Measurements from ENCODE around the gene MSH5. TPM values are rescaled to one million over a fixed set of nuclear protein-coding genes. Genes with fewer than 3 reads are reported as not detected.
"Not testable (repeated sequence)": the region's sequence is repeated elsewhere in the genome, so short reads cannot be mapped to it uniquely, and the experiment has no call there.

MSH5 gene
- total and polyA plus RNA-seq, 9 donors, result 4.8 to 19.1 (median 9.1) TPM

- DNase-seq, result peak; percentile 88 to 93 (median 91)
- Histone ChIP-seq H3K4me3 (peak within 1 kb of the TSS; percentile 67), H3K9me3 (no peaks in the 10 kb centered on the region), H3K27me3 (no peaks in the 10 kb centered on the region), H3K27ac (peak within 1 kb of the TSS; percentile 93 to 96), H3K4me1 (ENCODE audit: insufficient read depth) (peaks cover 6% of the 10 kb centered on the region), H3K36me3 (no peaks in the 10 kb centered on the region)
- TF ChIP-seq, protein P1, sequence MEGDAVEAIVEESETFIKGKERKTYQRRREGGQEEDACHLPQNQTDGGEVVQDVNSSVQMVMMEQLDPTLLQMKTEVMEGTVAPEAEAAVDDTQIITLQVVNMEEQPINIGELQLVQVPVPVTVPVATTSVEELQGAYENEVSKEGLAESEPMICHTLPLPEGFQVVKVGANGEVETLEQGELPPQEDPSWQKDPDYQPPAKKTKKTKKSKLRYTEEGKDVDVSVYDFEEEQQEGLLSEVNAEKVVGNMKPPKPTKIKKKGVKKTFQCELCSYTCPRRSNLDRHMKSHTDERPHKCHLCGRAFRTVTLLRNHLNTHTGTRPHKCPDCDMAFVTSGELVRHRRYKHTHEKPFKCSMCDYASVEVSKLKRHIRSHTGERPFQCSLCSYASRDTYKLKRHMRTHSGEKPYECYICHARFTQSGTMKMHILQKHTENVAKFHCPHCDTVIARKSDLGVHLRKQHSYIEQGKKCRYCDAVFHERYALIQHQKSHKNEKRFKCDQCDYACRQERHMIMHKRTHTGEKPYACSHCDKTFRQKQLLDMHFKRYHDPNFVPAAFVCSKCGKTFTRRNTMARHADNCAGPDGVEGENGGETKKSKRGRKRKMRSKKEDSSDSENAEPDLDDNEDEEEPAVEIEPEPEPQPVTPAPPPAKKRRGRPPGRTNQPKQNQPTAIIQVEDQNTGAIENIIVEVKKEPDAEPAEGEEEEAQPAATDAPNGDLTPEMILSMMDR (IDR thresholded peaks at IDR 0.05), result peak; percentile 77 to 99 (median 99)
- TF ChIP-seq EP300 (IDR thresholded peaks at IDR 0.05) (no peak), POLR2A (IDR thresholded peaks at IDR 0.05) (peak; percentile 70)
- WGBS, 3 donors, result 0 to 2% (median 1%) methylated on average over 30 to 75 of the region's 75 CpGs
- intact Hi-C loops (cut with DNase I), result loop anchor here in 2 of 4 donors (5.0 to 10.0 kb wide), 2 partner anchors 37 to 61 kb away; partner anchors contain the start of gene CLIC1 (in 1 of the 2)
Measured at GRCh38 chr6:31795616-31796298, 56.0 kb downstream of the MSH5 start, which contains the start of gene VARS1. Gene VARS1 (minus strand): TSS chr6:31795752. CDS start chr6:31795217, 535 bp downstream.

DNA sequence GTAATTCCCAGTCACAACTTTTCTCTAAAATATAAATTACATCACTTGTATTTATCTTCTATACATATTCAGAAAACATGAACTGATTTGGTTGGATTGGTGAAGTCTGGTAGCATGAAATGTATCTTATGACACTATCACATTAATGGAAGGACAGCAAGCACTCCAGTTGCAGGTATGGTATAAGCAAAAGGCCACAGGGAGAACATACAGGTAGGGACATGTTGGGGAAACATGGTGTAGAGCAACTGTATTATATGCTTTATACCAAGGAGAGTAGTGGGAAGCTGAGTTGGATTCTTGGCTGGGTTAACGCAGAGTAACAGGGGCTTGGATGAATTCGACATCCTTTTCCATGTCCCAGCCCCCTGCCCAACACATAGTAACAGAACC lies 57.2 kb downstream of the MSH5 start:
- 69 to 78% (median 74%) methylated on average over 2 of the region's 2 CpGs for WGBS, 3 donors
- intact Hi-C loops (cut with DNase I), result loop anchor here in 2 of 4 donors (5.0 to 10.0 kb wide), 2 partner anchors 35 to 62 kb away; partner anchors contain the start of gene CLIC1 (in 1 of the 2)
- DNase-seq, result no peak
- no peak overlapping the region for H3K27ac ChIP-seq
- no peaks in the 10 kb centered on the region for H3K27me3 ChIP-seq
- no peaks in the 10 kb centered on the region for H3K9me3 ChIP-seq
- no peaks in the 10 kb centered on the region for H3K36me3 ChIP-seq
- TF ChIP-seq EP300 (IDR thresholded peaks at IDR 0.05) (no peak), POLR2A (IDR thresholded peaks at IDR 0.05) (no peak)
- TF ChIP-seq, protein P1 (IDR thresholded peaks at IDR 0.05), result no peak
- peaks cover 6% of the 10 kb centered on the region for H3K4me1 ChIP-seq (ENCODE audit: insufficient read depth)
- no peak overlapping the region for H3K4me3 ChIP-seq

DNA sequence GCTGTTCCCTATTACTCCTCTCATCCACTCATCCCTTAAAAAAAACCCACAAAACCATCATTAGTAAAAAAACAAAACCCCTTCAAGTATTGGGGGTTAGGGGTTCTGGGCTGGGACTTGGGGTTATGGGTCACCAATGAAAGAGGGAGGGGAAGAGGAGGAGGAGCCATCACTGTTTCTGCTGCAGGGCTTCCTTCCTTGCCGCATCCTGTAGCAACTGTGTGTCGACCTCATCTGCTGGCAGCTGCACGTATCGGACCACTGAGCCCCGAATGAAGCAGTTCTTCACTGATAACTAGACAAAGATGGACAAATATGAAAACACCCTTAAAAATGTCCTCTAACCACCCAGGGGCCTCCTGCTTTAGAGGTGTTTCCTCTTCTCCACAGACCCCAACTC lies 57.8 kb downstream of the MSH5 start:
- Histone ChIP-seq H3K4me3 (no peak overlapping the region), H3K4me1 (ENCODE audit: insufficient read depth) (peaks cover 6% of the 10 kb centered on the region), H3K36me3 (no peaks in the 10 kb centered on the region), H3K27ac (no peak overlapping the region), H3K9me3 (no peaks in the 10 kb centered on the region), H3K27me3 (no peaks in the 10 kb centered on the region)
- intact Hi-C loops (cut with DNase I), result loop anchor here in 2 of 4 donors (5.0 to 10.0 kb wide), 2 partner anchors 35 to 63 kb away; partner anchors contain the start of gene CLIC1 (in 1 of the 2)
- TF ChIP-seq EP300 (IDR thresholded peaks at IDR 0.05) (no peak), POLR2A (IDR thresholded peaks at IDR 0.05) (no peak)
- TF ChIP-seq, protein P1 (IDR thresholded peaks at IDR 0.05), result no peak
- no peak for DNase-seq
- 52 to 56% (median 56%) methylated on average over 5 of the region's 5 CpGs for WGBS, 3 donors

GRCh38 chr6:31799781-31800180 lies 60.0 kb downstream of the MSH5 start:
- Histone ChIP-seq H3K4me1 (ENCODE audit: insufficient read depth) (peaks cover 1% of the 10 kb centered on the region), H3K27me3 (no peaks in the 10 kb centered on the region), H3K4me3 (no peak overlapping the region), H3K27ac (no peak overlapping the region), H3K36me3 (no peaks in the 10 kb centered on the region), H3K9me3 (no peaks in the 10 kb centered on the region)
- no peak for DNase-seq
- 70 to 75% (median 72%) methylated on average over 12 of the region's 12 CpGs for WGBS, 3 donors
- TF ChIP-seq, protein P1 (IDR thresholded peaks at IDR 0.05), result no peak
- TF ChIP-seq POLR2A (IDR thresholded peaks at IDR 0.05), result no peak
- no peak for TF ChIP-seq EP300 (IDR thresholded peaks at IDR 0.05)
- intact Hi-C loops (cut with DNase I), result loop anchor here in 2 of 4 donors (5.0 to 10.0 kb wide), 2 partner anchors 33 to 65 kb away; partner anchors contain the start of gene CLIC1 (in 1 of the 2)

- H3K4me1 ChIP-seq (ENCODE audit: insufficient read depth); H3K4me3 ChIP-seq; intact Hi-C loops (cut with DNase I); H3K36me3 ChIP-seq; H3K9me3 ChIP-seq; H3K27me3 ChIP-seq; H3K27ac ChIP-seq: not testable (repeated sequence)
- peak in 2 of 5 donors; percentile 2 to 11 for DNase-seq
- 90 to 94% (median 93%) methylated on average over 8 of the region's 8 CpGs for WGBS, 3 donors
Measured at GRCh38 chr6:31801031-31801927, 61.5 kb downstream of the MSH5 start.

Data from ovary (tissue), 9 donors.